HEK293T (cell line): ENCODE data around the gene MRPL21.

Source experiments
- ARNT ChIP-seq: fragments of 450-650 bp; IDR thresholded peaks from 2 replicates; pipeline ENCODE4 v1.6.1; 2017; ENCODE audit warnings: mild to moderate bottlenecking
- ELF4 ChIP-seq: fragments of 450-650 bp; IDR thresholded peaks from 2 replicates; pipeline ENCODE4 v1.6.1; 2017; ENCODE audit warnings: antibody characterized with exemption
- FOXA1 ChIP-seq: fragments of 450-650 bp; IDR thresholded peaks from 2 replicates; pipeline ENCODE4 v1.6.1; 2016; ENCODE audit warnings: mild to moderate bottlenecking
- FOXK2 ChIP-seq: fragments of 450-650 bp; IDR thresholded peaks from 2 replicates; pipeline ENCODE4 v1.6.1; 2016; ENCODE audit warnings: mild to moderate bottlenecking
- NFRKB ChIP-seq: fragments of 450-650 bp; IDR thresholded peaks from 2 replicates; pipeline ENCODE4 v1.6.1; 2016; ENCODE audit warnings: mild to moderate bottlenecking, moderate library complexity
- SP1 ChIP-seq: fragments of 450-650 bp; IDR thresholded peaks from 2 replicates; pipeline ENCODE4 v1.6.1; 2017

DNA sequence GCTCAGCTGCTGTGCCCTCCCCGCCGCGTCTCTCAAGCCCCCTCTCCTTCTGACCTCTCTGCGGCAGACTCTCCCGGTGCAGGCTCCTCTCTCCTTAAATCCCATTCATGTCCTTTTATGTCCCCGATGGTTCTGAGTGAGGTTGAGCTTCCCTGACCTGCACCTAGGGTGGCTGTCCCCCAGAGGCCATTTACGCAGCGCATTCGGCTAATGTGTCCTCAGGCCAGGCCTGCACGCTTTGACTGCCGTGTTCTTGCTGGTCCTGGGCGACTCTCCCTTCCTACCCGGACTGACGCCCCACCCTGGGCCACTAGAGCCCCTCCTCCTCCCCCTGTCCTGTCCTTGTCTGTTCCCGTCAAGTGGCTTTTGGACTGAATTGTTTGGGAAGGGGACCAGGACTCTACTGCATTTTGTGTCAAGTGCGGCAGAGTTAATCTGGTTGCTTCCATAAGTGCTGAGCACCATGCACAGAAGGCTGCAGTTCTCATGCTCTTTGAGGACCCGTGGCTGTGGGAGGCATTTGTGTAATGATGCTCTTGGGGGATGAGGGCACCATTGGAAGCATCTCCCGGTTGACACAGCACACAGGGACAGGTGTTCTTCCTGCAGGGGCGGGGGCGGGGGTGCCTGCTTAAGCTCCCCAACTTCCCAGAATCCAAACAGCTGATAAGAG, 37.2 kb upstream of the MRPL21 start:
- TF ChIP-seq ARNT: no peak
- TF ChIP-seq NFRKB: no peak
- no peak for TF ChIP-seq SP1
- TF ChIP-seq FOXA1: no peak
- TF ChIP-seq FOXK2: no peak
- TF ChIP-seq ELF4: no peak
